PC-3 (cell line): ENCODE data around the gene DOC2B. TPM values are rescaled to one million over a fixed set of nuclear protein-coding genes. Genes with fewer than 3 reads are reported as not detected.
"Not testable (repeated sequence)": the region's sequence is repeated elsewhere in the genome, so short reads cannot be mapped to it uniquely, and the experiment has no call there.

ENCODE experiments used
- ATAC-seq: fragments of 200-7000 bp; cut with Tn5 transposase; 2 replicates; pipeline ENCODE4 v1.9.1; 2020; ENCODE audit warnings: mild to moderate bottlenecking, moderate library complexity
- BruUV-seq: library from RNA; stranded (reverse); fragments of 400-500 nt; replicated peaks from 2 replicates; lab custom pipeline; 2021; lab: Mats Ljungman, UMichigan
- CTCF ChIA-PET: fragments of 300-600 bp; sonication (Branson Sonifier 250); formaldehyde crosslinking; loops from one replicate; lab custom pipeline; 2022; ENCODE audit warnings: antibody characterized with exemption; lab: Charles Lee
- POLR2A ChIA-PET: fragments of 300-600 bp; sonication (Branson Sonifier 250); formaldehyde crosslinking; loops from one replicate; lab custom pipeline; 2022; ENCODE audit warnings: antibody characterized with exemption; ENCODE audit not compliant: unreplicated experiment; lab: Charles Lee
- DNase-seq: peaks from one replicate; pipeline ENCODE4 v3.0.0-alpha.2; 2015
- H2AFZ ChIP-seq: fragments of 300-600 bp; sonication (generic); 2 replicates; pipeline ENCODE4 v1.6.0; 2016; ENCODE audit warnings: antibody characterized with exemption, low read length
- H3F3A ChIP-seq: fragments of 300-600 bp; sonication (generic); one replicate; pipeline ENCODE4 v1.6.0; 2017; ENCODE audit warnings: antibody characterized with exemption, low read length, control low read depth, mild to moderate bottlenecking; ENCODE audit not compliant: unreplicated experiment
- H3K27ac ChIP-seq: fragments of 300-600 bp; sonication (generic); 2 replicates; pipeline ENCODE4 v1.5.1; 2016; ENCODE audit warnings: mild to moderate bottlenecking, low read length
- H3K27me3 ChIP-seq: fragments of 300-600 bp; sonication (generic); 2 replicates; pipeline ENCODE4 v1.6.1; 2016; ENCODE audit warnings: low read length, mixed read lengths
- H3K36me3 ChIP-seq: fragments of 300-600 bp; sonication (generic); 2 replicates; pipeline ENCODE4 v1.6.1; 2016; ENCODE audit warnings: low read depth, mixed run types, low read length, mixed read lengths
- H3K4me1 ChIP-seq: fragments of 300-600 bp; sonication (generic); 2 replicates; pipeline ENCODE4 v1.5.1; 2016; ENCODE audit warnings: low read length; ENCODE audit not compliant: insufficient read depth
- H3K4me2 ChIP-seq: fragments of 300-600 bp; sonication (generic); 2 replicates; pipeline ENCODE4 v1.6.0; 2016; ENCODE audit warnings: low read length
- H3K4me3 ChIP-seq: fragments of 300-600 bp; sonication (generic); 2 replicates; pipeline ENCODE4 v1.5.1; 2016; ENCODE audit warnings: mild to moderate bottlenecking, low read length, mixed read lengths
- H3K79me2 ChIP-seq: fragments of 300-600 bp; sonication (generic); 2 replicates; pipeline ENCODE4 v1.6.1; 2017; ENCODE audit warnings: low read length, mixed read lengths
- H3K9ac ChIP-seq: fragments of 300-600 bp; sonication (generic); 2 replicates; pipeline ENCODE4 v1.6.0; 2016; ENCODE audit warnings: mild to moderate bottlenecking, low read length
- H3K9me2 ChIP-seq: fragments of 300-600 bp; sonication (generic); replicated peaks from 2 replicates; pipeline ENCODE4 v1.6.1; 2016; ENCODE audit warnings: mixed run types, low read length, mixed read lengths
- H3K9me3 ChIP-seq: fragments of 300-600 bp; sonication (generic); 2 replicates; pipeline ENCODE4 v1.6.1; 2016; ENCODE audit warnings: low read length, mixed read lengths
- H4K20me1 ChIP-seq: fragments of 300-600 bp; sonication (generic); 2 replicates; pipeline ENCODE4 v1.6.1; 2016; ENCODE audit warnings: low read length, mixed read lengths
- EZH2 ChIP-seq: fragments of 300-600 bp; sonication (generic); IDR thresholded peaks from one replicate; pipeline ENCODE4 v1.6.1; 2017; ENCODE audit warnings: antibody characterized with exemption, mild to moderate bottlenecking, low read length; ENCODE audit not compliant: unreplicated experiment
- EZH2phosphoT487 ChIP-seq: fragments of 300-600 bp; sonication (generic); IDR thresholded peaks from 2 replicates; pipeline ENCODE4 v1.6.1; 2018; ENCODE audit warnings: mild to moderate bottlenecking, antibody characterized with exemption, low read length, borderline replicate concordance
- intact Hi-C: fragments of 100-400 bp; cut with micrococcal nuclease; formaldehyde crosslinking; loops from 2 replicates; pipeline ENCODE4 v1.9.0; 2023
- total RNA-seq: library from RNA; depleted of rRNA; stranded (reverse); fragments of >200 nt; gene quantifications from 2 replicates; pipeline ENCODE4 v1.2.3, GENCODE V29; 2014
- TF ChIP-seq, protein P1 (sequence below): fragments of 300-600 bp; sonication (generic); conservative IDR thresholded peaks from 2 replicates; pipeline ENCODE4 v1.5.1; 2017; ENCODE audit warnings: antibody characterized with exemption, low read depth, mild to moderate bottlenecking, low read length

Gene DOC2B
- total RNA-seq, 1 experiment from 2014 or later: 0.69 TPM

DNA sequence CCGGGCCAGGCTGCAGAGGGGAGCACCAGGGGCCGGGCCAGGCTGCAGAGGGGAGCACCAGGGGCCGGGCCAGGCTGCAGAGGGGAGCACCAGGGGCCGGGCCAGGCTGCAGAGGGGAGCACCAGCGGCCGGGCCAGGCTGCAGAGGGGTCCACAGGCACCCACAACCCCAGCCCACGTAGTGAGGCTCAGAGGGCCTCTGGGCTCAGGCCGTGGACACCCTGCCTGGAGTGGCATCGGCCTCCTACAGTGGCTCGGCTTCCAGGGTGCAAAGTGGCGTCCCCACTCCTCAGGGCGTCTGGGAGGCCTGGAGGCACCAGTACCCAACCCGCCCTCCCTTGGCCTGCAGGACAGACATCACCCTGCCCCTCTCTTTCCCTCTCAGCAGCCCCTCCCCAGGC is 9.6 kb downstream of the DOC2B start:
- Histone ChIP-seq H3K9me3 (no peaks in the 10 kb centered on the region), H3K4me3 (no peak overlapping the region), H3K4me1 (no peaks in the 10 kb centered on the region), H3K4me2 (no peak overlapping the region), H4K20me1 (no peaks in the 10 kb centered on the region), H3K36me3 (no peaks in the 10 kb centered on the region), H3K27ac (no peak overlapping the region), H3K27me3 (no peaks in the 10 kb centered on the region), H3F3A (no peaks in the 10 kb centered on the region), H3K79me2 (no peaks in the 10 kb centered on the region), H3K9me2 (no peaks in the 10 kb centered on the region), H2AFZ (no peak overlapping the region), H3K9ac (no peak overlapping the region)
- intact Hi-C loops: no loop called here
- POLR2A ChIA-PET: no interaction called here
- no TSS peak for BruUV-seq
- TF ChIP-seq EZH2phosphoT487 (no peak), EZH2 (no peak)
- TF ChIP-seq, protein P1, sequence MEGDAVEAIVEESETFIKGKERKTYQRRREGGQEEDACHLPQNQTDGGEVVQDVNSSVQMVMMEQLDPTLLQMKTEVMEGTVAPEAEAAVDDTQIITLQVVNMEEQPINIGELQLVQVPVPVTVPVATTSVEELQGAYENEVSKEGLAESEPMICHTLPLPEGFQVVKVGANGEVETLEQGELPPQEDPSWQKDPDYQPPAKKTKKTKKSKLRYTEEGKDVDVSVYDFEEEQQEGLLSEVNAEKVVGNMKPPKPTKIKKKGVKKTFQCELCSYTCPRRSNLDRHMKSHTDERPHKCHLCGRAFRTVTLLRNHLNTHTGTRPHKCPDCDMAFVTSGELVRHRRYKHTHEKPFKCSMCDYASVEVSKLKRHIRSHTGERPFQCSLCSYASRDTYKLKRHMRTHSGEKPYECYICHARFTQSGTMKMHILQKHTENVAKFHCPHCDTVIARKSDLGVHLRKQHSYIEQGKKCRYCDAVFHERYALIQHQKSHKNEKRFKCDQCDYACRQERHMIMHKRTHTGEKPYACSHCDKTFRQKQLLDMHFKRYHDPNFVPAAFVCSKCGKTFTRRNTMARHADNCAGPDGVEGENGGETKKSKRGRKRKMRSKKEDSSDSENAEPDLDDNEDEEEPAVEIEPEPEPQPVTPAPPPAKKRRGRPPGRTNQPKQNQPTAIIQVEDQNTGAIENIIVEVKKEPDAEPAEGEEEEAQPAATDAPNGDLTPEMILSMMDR: no peak
- ATAC-seq (no peak), DNase-seq (no peak)
- CTCF ChIA-PET: no interaction called here

DNA sequence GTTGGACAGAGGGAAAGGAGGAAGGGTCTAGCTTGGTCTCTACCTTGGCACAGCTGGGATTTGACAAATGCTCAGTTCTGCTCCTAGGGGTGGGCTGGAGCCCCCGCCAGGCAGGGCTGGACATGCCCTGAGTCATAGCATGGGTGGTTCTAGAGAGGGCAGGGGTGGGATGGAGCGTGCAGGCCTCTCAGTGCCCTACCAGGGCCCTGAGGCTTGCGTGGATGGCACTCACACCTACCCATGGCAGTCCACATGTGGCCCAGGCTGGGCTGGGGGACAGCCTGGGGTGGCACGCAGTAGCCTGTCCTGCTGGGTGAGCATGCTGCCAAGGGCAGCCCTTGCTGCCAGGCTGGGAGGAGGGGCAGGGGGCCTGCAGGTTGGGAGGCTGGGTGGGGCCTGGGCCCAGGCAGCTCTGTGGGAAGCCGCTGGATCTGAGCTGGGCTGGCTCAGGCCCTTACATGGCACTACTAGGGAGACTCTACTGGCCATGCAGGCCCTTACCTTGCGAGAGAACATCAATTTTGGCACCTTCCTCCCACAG is 11.2 kb downstream of the DOC2B start:
- H3K79me2 ChIP-seq: no peaks in the 10 kb centered on the region
- ATAC-seq: no peak
- DNase-seq: no peak
- intact Hi-C loops: no loop called here
- no peak overlapping the region for H3K4me2 ChIP-seq
- BruUV-seq: no TSS peak
- no peaks in the 10 kb centered on the region for H3K9me3 ChIP-seq
- ChIA-PET POLR2A (no interaction called here), CTCF (no interaction called here)
- H3K36me3 ChIP-seq: no peaks in the 10 kb centered on the region
- H3K9ac ChIP-seq: no peak overlapping the region
- no peaks in the 10 kb centered on the region for H3F3A ChIP-seq
- no peaks in the 10 kb centered on the region for H3K4me1 ChIP-seq
- no peak for TF ChIP-seq EZH2
- TF ChIP-seq, protein P1: no peak
- no peaks in the 10 kb centered on the region for H3K27me3 ChIP-seq
- no peaks in the 10 kb centered on the region for H4K20me1 ChIP-seq
- no peak overlapping the region for H3K4me3 ChIP-seq
- no peak overlapping the region for H3K27ac ChIP-seq
- H3K9me2 ChIP-seq: no peaks in the 10 kb centered on the region
- no peak overlapping the region for H2AFZ ChIP-seq

DNA sequence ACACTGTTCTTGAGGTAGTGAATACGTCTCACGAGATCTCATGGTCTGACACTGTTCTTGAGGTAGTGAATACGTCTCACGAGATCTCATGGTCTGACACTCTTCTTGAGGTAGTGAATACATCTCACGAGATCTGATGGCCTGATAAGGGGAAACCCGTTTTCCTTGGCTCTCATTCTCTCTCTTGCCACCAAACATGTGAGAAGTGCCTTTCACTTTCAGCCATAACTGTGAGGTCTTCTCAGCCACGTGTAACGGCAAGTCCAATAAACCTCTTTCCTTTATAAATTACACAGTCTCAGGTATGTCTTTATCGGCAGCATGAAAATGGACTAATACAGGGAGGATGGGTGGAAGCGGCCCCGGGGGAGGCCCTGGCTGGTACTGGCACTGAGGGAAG is 12.8 kb downstream of the DOC2B start:
- H3K4me1 ChIP-seq, H4K20me1 ChIP-seq, H3K9me3 ChIP-seq, DNase-seq, CTCF ChIA-PET, POLR2A ChIA-PET, H3K36me3 ChIP-seq, H3F3A ChIP-seq, H3K9me2 ChIP-seq, intact Hi-C loops, BruUV-seq, H3K9ac ChIP-seq, H3K4me2 ChIP-seq, H3K27ac ChIP-seq, H3K27me3 ChIP-seq, H3K79me2 ChIP-seq, H3K4me3 ChIP-seq, ATAC-seq, H2AFZ ChIP-seq: not testable (repeated sequence)
